Hematopoietic multipotent progenitor cell treated with erythropoietin and hydrocortisone succinate and interleukin-3 and kit ligand, for 6 days (in vitro differentiated cells): ENCODE measurements around the gene PRSS2.

ENCODE experiments used
- DNase-seq: peaks from one replicate; pipeline ENCODE4 v3.0.0-alpha.2; 2015

Gene PRSS2

GRCh38 chr7:142804728-142805207 is 34.0 kb downstream of the PRSS2 start:
- DNase-seq, result peak; percentile 45

GRCh38 chr7:142805350-142806021 is 34.7 kb downstream of the PRSS2 start:
- no peak for DNase-seq

GRCh38 chr7:142806022-142806356 is 35.2 kb downstream of the PRSS2 start:
- peak; percentile 83 for DNase-seq

- no peak for DNase-seq
Observed at GRCh38 chr7:142806957-142807356, 36.2 kb downstream of the PRSS2 start.

- DNase-seq, result no peak
Observed at GRCh38 chr7:142807855-142808460, 37.2 kb downstream of the PRSS2 start.

GRCh38 chr7:142808461-142808801 is 37.7 kb downstream of the PRSS2 start:
- DNase-seq, result no peak

- peak; percentile 80 for DNase-seq
Observed at GRCh38 chr7:142808802-142809583, 38.2 kb downstream of the PRSS2 start.

GRCh38 chr7:142809671-142810070 is 38.9 kb downstream of the PRSS2 start:
- DNase-seq, result no peak

- DNase-seq, result peak; percentile 81
Observed at GRCh38 chr7:142811154-142811737, 40.5 kb downstream of the PRSS2 start.

- peak; percentile 91 for DNase-seq
Observed at GRCh38 chr7:142812437-142813215, 41.9 kb downstream of the PRSS2 start.

GRCh38 chr7:142813226-142813625 is 42.5 kb downstream of the PRSS2 start:
- DNase-seq, result no peak

- DNase-seq, result no peak
Observed at GRCh38 chr7:142813699-142814098, 42.9 kb downstream of the PRSS2 start.

GRCh38 chr7:142814451-142814850 is 43.7 kb downstream of the PRSS2 start:
- no peak for DNase-seq

- DNase-seq, result no peak
Observed at GRCh38 chr7:142815134-142815533, 44.4 kb downstream of the PRSS2 start.

- DNase-seq, result no peak
Observed at GRCh38 chr7:142817506-142817905, 46.7 kb downstream of the PRSS2 start.

GRCh38 chr7:142819530-142819929 is 48.8 kb downstream of the PRSS2 start:
- no peak for DNase-seq

GRCh38 chr7:142822714-142823113 is 51.9 kb downstream of the PRSS2 start:
- DNase-seq, result no peak
